HG03439 (cell line): ENCODE data around the gene DPP6.

Source experiments
- ATAC-seq: cut with Tn5 transposase; IDR thresholded peaks from one replicate; pipeline ENCODE4 v1.9.1; 2021; ENCODE audit warnings: mild to moderate bottlenecking, moderate library complexity; ENCODE audit not compliant: unreplicated experiment

Gene DPP6

GRCh38 chr7:154867068-154867467, 814.9 kb downstream of the DPP6 start:
- no peak for ATAC-seq

- no peak for ATAC-seq
These were observed 816.7 kb downstream of the DPP6 start for GRCh38 chr7:154868921-154869320.

- no peak for ATAC-seq
These were observed 817.2 kb downstream of the DPP6 start for GRCh38 chr7:154869436-154869835.

- ATAC-seq = no peak
These were observed 819.3 kb downstream of the DPP6 start for GRCh38 chr7:154871507-154871906.

- no peak for ATAC-seq
These were observed 819.9 kb downstream of the DPP6 start for GRCh38 chr7:154871928-154872750.

- no peak for ATAC-seq
These were observed 820.8 kb downstream of the DPP6 start for GRCh38 chr7:154872811-154873499.

GRCh38 chr7:154873500-154874121, 821.4 kb downstream of the DPP6 start:
- no peak for ATAC-seq

GRCh38 chr7:154874409-154875113, 822.4 kb downstream of the DPP6 start:
- ATAC-seq = no peak

GRCh38 chr7:154875297-154875696, 823.1 kb downstream of the DPP6 start:
- no peak for ATAC-seq

- ATAC-seq = no peak
These were observed 824.3 kb downstream of the DPP6 start for GRCh38 chr7:154876516-154876915.

- no peak for ATAC-seq
These were observed 824.8 kb downstream of the DPP6 start for GRCh38 chr7:154877031-154877430.

- no peak for ATAC-seq
These were observed 827.4 kb downstream of the DPP6 start for GRCh38 chr7:154879629-154880028.

- ATAC-seq = no peak
These were observed 828.3 kb downstream of the DPP6 start for GRCh38 chr7:154880513-154880912.

- no peak for ATAC-seq
These were observed 828.8 kb downstream of the DPP6 start for GRCh38 chr7:154881026-154881425.

GRCh38 chr7:154881526-154881925, 829.3 kb downstream of the DPP6 start:
- ATAC-seq = no peak

GRCh38 chr7:154882931-154883474, 830.8 kb downstream of the DPP6 start:
- no peak for ATAC-seq

GRCh38 chr7:154884348-154884920, 832.2 kb downstream of the DPP6 start:
- no peak for ATAC-seq

- no peak for ATAC-seq
These were observed 834.4 kb downstream of the DPP6 start for GRCh38 chr7:154886591-154886990.

GRCh38 chr7:154888690-154889089, 836.5 kb downstream of the DPP6 start:
- ATAC-seq = no peak

GRCh38 chr7:154892459-154892858, 840.3 kb downstream of the DPP6 start:
- ATAC-seq = no peak

- ATAC-seq = no peak
These were observed 843.9 kb downstream of the DPP6 start for GRCh38 chr7:154896076-154896475.
